Measurements from ENCODE around the gene BCKDHA. TPM values are rescaled to one million over a fixed set of nuclear protein-coding genes. Genes with fewer than 3 reads are reported as not detected.

BCKDHA gene
- total and polyA plus RNA-seq, 2 experiments from 2014 or later = 30.3 to 39.6 TPM

DNA sequence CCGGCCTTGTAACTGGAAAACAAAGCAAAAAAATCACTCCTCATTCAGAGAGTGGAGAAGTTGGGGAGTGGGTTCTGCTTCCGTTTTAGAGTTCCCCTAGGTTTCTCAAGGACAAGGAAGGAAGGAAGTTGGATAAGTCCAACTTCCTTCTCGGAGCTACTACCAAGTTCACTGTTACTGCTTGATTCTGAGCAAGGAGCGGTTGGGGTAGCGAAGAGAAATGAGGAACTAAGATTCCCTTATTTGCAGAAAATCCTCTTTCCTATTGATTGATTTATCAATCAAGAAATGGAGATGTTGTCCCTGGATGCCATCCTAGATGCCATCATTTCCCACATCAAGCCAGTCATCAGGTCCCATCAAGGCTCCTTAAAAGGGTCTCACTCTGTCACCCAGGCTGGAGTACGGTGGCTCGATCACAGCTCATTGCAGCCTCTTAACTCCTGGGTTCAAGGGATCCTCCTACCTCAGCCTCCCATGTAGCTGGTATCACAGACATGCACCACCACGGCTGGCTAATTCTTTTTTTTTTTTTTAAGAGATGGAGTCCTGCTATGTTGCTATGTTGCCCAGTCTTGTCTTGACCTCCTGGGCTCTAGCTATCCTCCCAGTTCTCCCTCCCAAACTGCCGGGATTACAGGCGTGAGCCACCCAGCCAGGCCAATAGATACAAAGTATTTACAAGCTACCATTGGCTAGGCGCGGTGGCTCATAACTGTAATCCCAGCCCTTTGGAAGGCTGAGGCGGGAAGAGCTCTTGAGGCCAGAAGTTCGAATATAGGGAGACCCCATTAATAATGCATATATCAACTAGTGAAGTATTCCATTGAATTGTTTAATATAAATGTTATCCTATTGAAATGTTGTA, 32.9 kb upstream of the BCKDHA start:
- H3K27me3 ChIP-seq = no peaks in the 10 kb centered on the region
- no peak for DNase-seq (ENCODE audit: low spot score)
- peak overlapping the region; percentile 94 for H3K27ac ChIP-seq
- H3K9me3 ChIP-seq (ENCODE audit: low read depth) = no peaks in the 10 kb centered on the region
- 81% methylated on average over 14 of the region's 14 CpGs for WGBS (ENCODE audit: low lambda C conversion rate, missing lambda C conversion rate)
- H2AFZ ChIP-seq = peak overlapping the region; percentile 56
- peak overlapping the region; percentile 84 for H3K4me2 ChIP-seq
- H3K79me2 ChIP-seq = peaks cover 40% of the 10 kb centered on the region
- H4K20me1 ChIP-seq (ENCODE audit: insufficient read depth, poor library complexity, severe bottlenecking) = no peaks in the 10 kb centered on the region
- no peaks in the 10 kb centered on the region for H3K9me2 ChIP-seq (replicated peaks; ENCODE audit: insufficient read depth)
- H3K4me3 ChIP-seq = peak overlapping the region; percentile 45
- TF ChIP-seq EZH2phosphoT487 (IDR thresholded peaks at IDR 0.05; ENCODE audit: low read depth, severe bottlenecking, unreplicated experiment) (no peak), EZH2 (IDR thresholded peaks at IDR 0.05; ENCODE audit: borderline replicate concordance) (no peak), CTCF (IDR thresholded peaks at IDR 0.05; ENCODE audit: poor library complexity) (no peak)
- H3K36me3 ChIP-seq (replicated peaks; ENCODE audit: insufficient read depth, low read depth) = no peaks in the 10 kb centered on the region
- peaks cover 18% of the 10 kb centered on the region for H3K4me1 ChIP-seq (ENCODE audit: insufficient read depth)

GRCh38 chr19:41366089-41366488, 31.5 kb upstream of the BCKDHA start:
- Histone ChIP-seq H3K9me2 (replicated peaks; ENCODE audit: insufficient read depth) (no peaks in the 10 kb centered on the region), H3K4me2 (no peak overlapping the region), H3K27ac (no peak overlapping the region), H4K20me1 (ENCODE audit: insufficient read depth, poor library complexity, severe bottlenecking) (no peaks in the 10 kb centered on the region), H2AFZ (no peak overlapping the region), H3K36me3 (replicated peaks; ENCODE audit: insufficient read depth, low read depth) (no peaks in the 10 kb centered on the region), H3K27me3 (no peaks in the 10 kb centered on the region), H3K4me3 (no peak overlapping the region), H3K79me2 (peaks cover 53% of the 10 kb centered on the region), H3K9me3 (ENCODE audit: low read depth) (no peaks in the 10 kb centered on the region), H3K4me1 (ENCODE audit: insufficient read depth) (peaks cover 18% of the 10 kb centered on the region)
- TF ChIP-seq CTCF (IDR thresholded peaks at IDR 0.05; ENCODE audit: poor library complexity) (no peak), EZH2phosphoT487 (IDR thresholded peaks at IDR 0.05; ENCODE audit: low read depth, severe bottlenecking, unreplicated experiment) (no peak), EZH2 (IDR thresholded peaks at IDR 0.05; ENCODE audit: borderline replicate concordance) (no peak)
- no peak for DNase-seq (ENCODE audit: low spot score)
- WGBS (ENCODE audit: low lambda C conversion rate, missing lambda C conversion rate) = 100% methylated on average over 1 of the region's 1 CpG

GRCh38 chr19:41367848-41368301, 29.7 kb upstream of the BCKDHA start:
- Histone ChIP-seq H2AFZ (no peak overlapping the region), H3K79me2 (peaks cover 65% of the 10 kb centered on the region), H3K36me3 (replicated peaks; ENCODE audit: insufficient read depth, low read depth) (no peaks in the 10 kb centered on the region), H3K4me2 (peak overlapping the region; percentile 50), H4K20me1 (ENCODE audit: insufficient read depth, poor library complexity, severe bottlenecking) (peaks cover 3% of the 10 kb centered on the region), H3K27ac (peak overlapping the region; percentile 88), H3K4me3 (no peak overlapping the region), H3K9me2 (replicated peaks; ENCODE audit: insufficient read depth) (no peaks in the 10 kb centered on the region), H3K27me3 (no peaks in the 10 kb centered on the region), H3K9me3 (ENCODE audit: low read depth) (no peaks in the 10 kb centered on the region), H3K4me1 (ENCODE audit: insufficient read depth) (peaks cover 18% of the 10 kb centered on the region)
- TF ChIP-seq EZH2 (IDR thresholded peaks at IDR 0.05; ENCODE audit: borderline replicate concordance) = no peak
- TF ChIP-seq EZH2phosphoT487 (IDR thresholded peaks at IDR 0.05; ENCODE audit: low read depth, severe bottlenecking, unreplicated experiment) = no peak
- TF ChIP-seq CTCF (IDR thresholded peaks at IDR 0.05; ENCODE audit: poor library complexity) = no peak
- DNase-seq (ENCODE audit: low spot score) = peak; percentile 58
- WGBS (ENCODE audit: low lambda C conversion rate, missing lambda C conversion rate) = 48% methylated on average over 6 of the region's 6 CpGs

Measured in hepatocyte (in vitro differentiated cells).